HAP-1 (cell line): ENCODE measurements around the gene EPB41L1.
"Not testable (repeated sequence)": the region's sequence is repeated elsewhere in the genome, so short reads cannot be mapped to it uniquely, and the experiment has no call there.

Source experiments
- DNase-seq, 2 experiments: peaks; one replicate each; pipeline ENCODE4 v3.0.0-alpha.2; 2016 to 2020; ENCODE audit warnings: low spot score in 2 of 2
- H3K27me3 ChIP-seq: fragments of 250-450 bp; sonication (Bioruptor Pico); 2 replicates; pipeline ENCODE4 v1.5.1; 2020; ENCODE audit warnings: low read depth, mild to moderate bottlenecking, moderate library complexity
- H3K36me3 ChIP-seq: fragments of 250-450 bp; sonication (Bioruptor Pico); replicated peaks from 2 replicates; pipeline ENCODE4 v1.5.1; 2020; ENCODE audit warnings: mild to moderate bottlenecking
- H3K4me1 ChIP-seq: fragments of 250-450 bp; sonication (Bioruptor Pico); 2 replicates; pipeline ENCODE4 v1.5.1; 2020; ENCODE audit warnings: mild to moderate bottlenecking
- H3K4me3 ChIP-seq: fragments of 250-450 bp; sonication (Bioruptor Pico); 2 replicates; pipeline ENCODE4 v1.5.1; 2020; ENCODE audit warnings: mild to moderate bottlenecking, moderate library complexity
- H3K9me3 ChIP-seq: fragments of 250-450 bp; sonication (Bioruptor Pico); 2 replicates; pipeline ENCODE4 v1.5.1; 2020; ENCODE audit warnings: mild to moderate bottlenecking, moderate library complexity
- in situ Hi-C: fragments of 300-500 bp; cut with MboI; formaldehyde crosslinking; loops from 3 replicates; pipeline ENCODE4 v1.14.3; 2020; ENCODE audit warnings: low sequenced_read_pairs, inconsistent platforms, mixed read lengths

EPB41L1 gene

GRCh38 chr20:36135159-36135558 is 19.4 kb upstream of the EPB41L1 start:
- H3K4me3 ChIP-seq: no peak overlapping the region
- H3K4me1 ChIP-seq: peaks cover 10% of the 10 kb centered on the region
- no peak for DNase-seq
- in situ Hi-C loops: loop anchor here (5.0 kb wide), 1 partner anchor 148 kb away; no protein-coding TSS in a partner anchor
- no peaks in the 10 kb centered on the region for H3K9me3 ChIP-seq
- H3K27me3 ChIP-seq: no peaks in the 10 kb centered on the region
- H3K36me3 ChIP-seq: no peaks in the 10 kb centered on the region

- H3K4me1 ChIP-seq: peaks cover 10% of the 10 kb centered on the region
- in situ Hi-C loops: loop anchor here (5.0 kb wide), 1 partner anchor 149 kb away; no protein-coding TSS in a partner anchor
- H3K4me3 ChIP-seq: no peak overlapping the region
- H3K27me3 ChIP-seq: no peaks in the 10 kb centered on the region
- H3K36me3 ChIP-seq: no peaks in the 10 kb centered on the region
- no peaks in the 10 kb centered on the region for H3K9me3 ChIP-seq
- DNase-seq: no peak
Observed at GRCh38 chr20:36135821-36136220, 18.7 kb upstream of the EPB41L1 start.

DNA sequence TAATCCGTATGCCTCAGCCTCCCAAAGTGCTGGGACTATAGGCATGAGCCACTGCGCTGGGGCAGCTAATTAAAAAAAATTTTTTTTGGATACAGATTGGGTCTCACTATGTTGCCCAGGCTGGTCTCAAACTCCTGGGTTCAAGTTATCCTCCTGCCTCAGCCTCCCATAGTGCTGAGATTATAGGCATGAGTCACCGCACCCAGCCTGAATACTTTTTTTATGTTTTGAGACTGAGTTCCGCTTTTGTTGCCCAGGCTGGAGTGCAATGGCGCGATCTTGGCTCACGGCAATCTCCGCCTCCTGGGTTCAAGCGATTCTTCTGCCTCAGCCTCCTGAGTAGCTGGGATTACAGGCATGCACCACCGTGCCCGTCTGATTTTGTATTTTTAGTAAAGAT is 17.2 kb upstream of the EPB41L1 start:
- DNase-seq, H3K27me3 ChIP-seq, H3K9me3 ChIP-seq, H3K36me3 ChIP-seq, H3K4me3 ChIP-seq: not testable (repeated sequence)
- H3K4me1 ChIP-seq: peaks cover 10% of the 10 kb centered on the region
- in situ Hi-C loops: loop anchor here (5.0 kb wide), 1 partner anchor 150 kb away; no protein-coding TSS in a partner anchor

DNA sequence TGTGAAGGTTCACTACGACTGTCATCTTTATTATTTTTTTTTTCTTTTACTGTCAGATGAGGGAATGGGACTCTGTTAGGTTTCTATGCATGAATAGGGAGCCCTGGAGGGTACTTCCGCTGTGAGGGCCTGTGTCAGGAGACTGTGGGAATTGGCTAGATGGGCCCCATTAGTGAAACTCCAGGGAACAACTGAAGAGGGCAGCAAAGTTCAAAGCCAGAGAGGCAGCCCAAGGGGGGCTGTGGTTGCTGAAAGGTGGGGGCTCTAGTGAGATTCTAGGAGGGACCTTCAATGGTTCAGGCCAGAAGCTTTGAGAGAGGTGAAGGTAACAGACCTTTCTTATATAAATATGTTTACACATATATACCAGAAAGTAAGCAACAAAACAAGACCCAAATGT is 13.2 kb upstream of the EPB41L1 start:
- DNase-seq: no peak
- in situ Hi-C loops: no loop called here
- H3K4me3 ChIP-seq: no peak overlapping the region
- no peaks in the 10 kb centered on the region for H3K9me3 ChIP-seq
- H3K36me3 ChIP-seq: no peaks in the 10 kb centered on the region
- peaks cover 5% of the 10 kb centered on the region; the same call in 1 of the 2 replicates for H3K4me1 ChIP-seq
- no peaks in the 10 kb centered on the region for H3K27me3 ChIP-seq

GRCh38 chr20:36144336-36144735 is 10.2 kb upstream of the EPB41L1 start:
- H3K4me3 ChIP-seq: no peak overlapping the region
- DNase-seq: no peak
- H3K27me3 ChIP-seq: no peaks in the 10 kb centered on the region
- in situ Hi-C loops: no loop called here
- no peaks in the 10 kb centered on the region for H3K9me3 ChIP-seq
- H3K36me3 ChIP-seq: no peaks in the 10 kb centered on the region
- H3K4me1 ChIP-seq: no peaks in the 10 kb centered on the region

GRCh38 chr20:36145877-36146707 is 8.4 kb upstream of the EPB41L1 start:
- Histone ChIP-seq H3K4me1 (no peaks in the 10 kb centered on the region), H3K36me3 (no peaks in the 10 kb centered on the region), H3K27me3 (no peaks in the 10 kb centered on the region), H3K4me3 (no peak overlapping the region), H3K9me3 (no peaks in the 10 kb centered on the region)
- in situ Hi-C loops: no loop called here
- DNase-seq: no peak

GRCh38 chr20:36147690-36148089 is 6.8 kb upstream of the EPB41L1 start:
- Histone ChIP-seq H3K4me1 (no peaks in the 10 kb centered on the region; the same call in 1 of the 2 replicates), H3K36me3 (no peaks in the 10 kb centered on the region), H3K4me3 (no peak overlapping the region), H3K27me3 (no peaks in the 10 kb centered on the region), H3K9me3 (no peaks in the 10 kb centered on the region)
- DNase-seq: no peak
- in situ Hi-C loops: no loop called here

GRCh38 chr20:36148439-36148838 is 6.1 kb upstream of the EPB41L1 start:
- Histone ChIP-seq H3K27me3 (no peaks in the 10 kb centered on the region), H3K4me1 (no peaks in the 10 kb centered on the region; the same call in 1 of the 2 replicates), H3K4me3 (no peak overlapping the region), H3K9me3 (no peaks in the 10 kb centered on the region), H3K36me3 (no peaks in the 10 kb centered on the region)
- DNase-seq: no peak
- in situ Hi-C loops: no loop called here

- H3K9me3 ChIP-seq: no peaks in the 10 kb centered on the region
- in situ Hi-C loops: no loop called here
- DNase-seq: no peak
- peaks cover 3% of the 10 kb centered on the region; the same call in 1 of the 2 replicates for H3K4me1 ChIP-seq
- H3K4me3 ChIP-seq: no peak overlapping the region
- H3K27me3 ChIP-seq: no peaks in the 10 kb centered on the region
- no peaks in the 10 kb centered on the region for H3K36me3 ChIP-seq
Observed at GRCh38 chr20:36149012-36149411, 5.5 kb upstream of the EPB41L1 start.

- in situ Hi-C loops: no loop called here
- DNase-seq: no peak
- no peak overlapping the region for H3K4me3 ChIP-seq
- peaks cover 5% of the 10 kb centered on the region; the same call in 1 of the 2 replicates for H3K4me1 ChIP-seq
- H3K9me3 ChIP-seq: no peaks in the 10 kb centered on the region
- H3K27me3 ChIP-seq: no peaks in the 10 kb centered on the region
- H3K36me3 ChIP-seq: no peaks in the 10 kb centered on the region
Observed at GRCh38 chr20:36149469-36149868, 5.1 kb upstream of the EPB41L1 start.

GRCh38 chr20:36150489-36150846 is 4.1 kb upstream of the EPB41L1 start:
- Histone ChIP-seq H3K27me3 (no peaks in the 10 kb centered on the region), H3K4me1 (peaks cover 8% of the 10 kb centered on the region; the same call in 1 of the 2 replicates), H3K9me3 (no peaks in the 10 kb centered on the region), H3K36me3 (no peaks in the 10 kb centered on the region), H3K4me3 (no peak overlapping the region)
- no peak for DNase-seq
- in situ Hi-C loops: no loop called here

DNA sequence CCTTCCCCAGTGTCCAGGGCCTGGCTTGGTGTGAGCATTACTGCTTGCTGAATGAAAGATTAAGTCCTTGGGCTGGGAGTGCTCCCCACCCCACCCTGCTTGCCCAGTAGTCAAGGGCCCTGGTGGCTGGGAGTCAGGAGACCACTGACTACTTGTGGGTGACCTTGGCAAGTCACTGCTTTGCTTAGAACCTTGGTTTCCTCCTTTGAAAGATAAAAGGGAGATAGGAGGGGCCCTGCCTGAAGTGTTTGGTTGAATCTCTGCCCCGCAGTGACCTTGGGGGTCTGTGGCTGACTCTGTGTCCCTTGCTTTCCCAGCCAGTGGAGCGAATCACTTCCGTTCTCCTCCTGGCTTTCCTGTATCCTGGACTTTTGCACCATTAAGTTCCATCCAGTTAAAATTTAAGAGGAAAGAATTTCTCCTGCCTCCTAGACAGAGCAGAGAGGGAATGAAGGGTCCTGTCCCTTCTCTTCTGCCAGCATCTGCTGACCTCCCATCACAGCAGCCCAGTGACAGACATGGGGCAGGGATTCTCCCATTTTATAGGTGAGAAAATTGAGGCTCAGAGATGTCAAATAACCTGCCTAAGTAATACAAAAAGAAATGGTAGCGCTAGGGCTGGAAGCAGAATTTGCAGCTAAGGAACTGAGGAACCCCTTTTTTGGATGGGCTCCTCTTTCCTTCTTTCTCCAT is 3.5 kb upstream of the EPB41L1 start:
- Histone ChIP-seq H3K4me3 (no peak overlapping the region), H3K4me1 (peaks cover 8% of the 10 kb centered on the region; the same call in 1 of the 2 replicates), H3K36me3 (no peaks in the 10 kb centered on the region), H3K9me3 (no peaks in the 10 kb centered on the region), H3K27me3 (no peaks in the 10 kb centered on the region)
- no peak for DNase-seq
- in situ Hi-C loops: no loop called here

DNA sequence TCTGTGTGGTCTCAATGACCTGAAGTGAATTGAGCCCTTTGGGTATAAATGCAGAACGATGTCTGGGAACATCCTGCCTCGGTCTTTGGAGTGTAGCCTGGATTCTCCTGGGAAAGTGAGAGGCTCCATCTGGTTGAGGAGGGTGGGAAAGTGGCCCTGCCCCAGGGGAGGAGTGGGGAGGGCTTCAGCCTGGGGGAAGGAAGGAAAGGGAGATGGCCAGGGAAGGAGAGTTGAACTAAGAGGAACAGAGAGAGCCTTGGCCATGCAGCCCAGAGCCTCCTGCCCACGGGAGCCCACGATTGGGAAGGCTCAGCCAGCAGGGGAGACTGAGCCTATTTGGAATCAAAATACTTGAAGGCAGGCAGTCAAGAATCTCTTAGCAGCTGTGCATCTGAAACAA is 2.3 kb upstream of the EPB41L1 start:
- peaks cover 11% of the 10 kb centered on the region; the same call in 1 of the 2 replicates for H3K4me1 ChIP-seq
- H3K4me3 ChIP-seq: no peak overlapping the region
- H3K36me3 ChIP-seq: no peaks in the 10 kb centered on the region
- in situ Hi-C loops: no loop called here
- H3K9me3 ChIP-seq: no peaks in the 10 kb centered on the region
- no peaks in the 10 kb centered on the region for H3K27me3 ChIP-seq
- DNase-seq: no peak

DNA sequence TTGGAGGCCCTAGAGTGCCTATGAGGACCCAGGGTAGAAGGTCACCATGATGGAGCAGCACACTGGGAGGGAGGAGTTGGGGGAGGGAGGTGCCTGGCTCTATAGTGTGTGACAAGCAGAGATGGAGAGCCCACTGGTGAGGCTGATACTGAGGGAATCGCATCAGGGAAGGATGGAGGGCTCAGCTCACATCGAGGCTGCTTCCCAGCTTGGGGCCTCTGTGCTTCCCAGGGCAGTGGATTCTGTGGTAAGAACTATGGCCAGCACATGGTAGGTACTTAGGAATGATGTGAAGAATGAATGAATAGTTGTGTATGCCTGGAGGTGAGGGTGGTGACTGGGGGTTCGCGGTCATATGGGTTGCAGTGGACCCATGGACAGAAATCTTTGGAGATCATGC is 1.3 kb upstream of the EPB41L1 start:
- in situ Hi-C loops: no loop called here
- Histone ChIP-seq H3K4me3 (no peak overlapping the region), H3K4me1 (peaks cover 11% of the 10 kb centered on the region; the same call in 1 of the 2 replicates), H3K36me3 (no peaks in the 10 kb centered on the region), H3K27me3 (no peaks in the 10 kb centered on the region), H3K9me3 (no peaks in the 10 kb centered on the region)
- DNase-seq: no peak
